Central memory CD8-positive, alpha-beta T cell (primary cell): Measurements from ENCODE around the gene KLRC4.
A peak's percentile ranks its signal among the peaks of the same experiment; 100 is the strongest.

ENCODE experiments used
- ATAC-seq: fragments of 150-1000 bp; cut with Tn5 transposase; replicated peaks from 2 replicates; pipeline ENCODE4 v1.10.0; 2022; ENCODE audit warnings: mild to moderate bottlenecking, moderate FRiP score, moderate number of reproducible peaks; ENCODE audit not compliant: poor library complexity, severe bottlenecking; ENCODE audit errors: extremely low read depth
- DNase-seq, 2 donors: peaks; one replicate each; pipeline ENCODE4 v3.0.0; 2021; ENCODE audit warnings: low spot score in 2 of 2
- H3K27ac Mint-ChIP-seq: one replicate; pipeline ENCODE4 v1.8.0; 2022; ENCODE audit warnings: low read depth, mild to moderate bottlenecking, moderate library complexity, mixed read lengths
- H3K27me3 Mint-ChIP-seq: one replicate; pipeline ENCODE4 v1.8.0; 2022; ENCODE audit warnings: mixed read lengths
- H3K36me3 Mint-ChIP-seq: one replicate; pipeline ENCODE4 v1.8.0; 2022; ENCODE audit warnings: mild to moderate bottlenecking, moderate library complexity, mixed read lengths; ENCODE audit not compliant: insufficient read depth
- H3K4me1 Mint-ChIP-seq: one replicate; pipeline ENCODE4 v1.8.0; 2022; ENCODE audit warnings: mixed read lengths
- H3K4me3 Mint-ChIP-seq: one replicate; pipeline ENCODE4 v1.8.0; 2022; ENCODE audit warnings: mild to moderate bottlenecking, moderate library complexity, mixed read lengths
- H3K9me3 Mint-ChIP-seq: one replicate; pipeline ENCODE4 v1.8.0; 2022; ENCODE audit warnings: mixed read lengths

Gene KLRC4

GRCh38 chr12:10362828-10363657 is 46.5 kb downstream of the KLRC4 start:
- Mint-ChIP-seq H3K36me3 (peaks cover 10% of the 10 kb centered on the region), H3K27me3 (no peaks in the 10 kb centered on the region), H3K9me3 (no peaks in the 10 kb centered on the region), H3K4me3 (no peak overlapping the region), H3K27ac (no peak overlapping the region), H3K4me1 (peaks cover 45% of the 10 kb centered on the region)
- ATAC-seq (no peak), DNase-seq (no peak)

GRCh38 chr12:10362325-10362724 is 47.2 kb downstream of the KLRC4 start:
- Mint-ChIP-seq H3K36me3 (peaks cover 5% of the 10 kb centered on the region), H3K27ac (no peak overlapping the region), H3K4me3 (no peak overlapping the region), H3K4me1 (peaks cover 39% of the 10 kb centered on the region), H3K9me3 (no peaks in the 10 kb centered on the region), H3K27me3 (no peaks in the 10 kb centered on the region)
- DNase-seq (no peak), ATAC-seq (no peak)

GRCh38 chr12:10361622-10362021 is 47.9 kb downstream of the KLRC4 start:
- H3K4me3 Mint-ChIP-seq = no peak overlapping the region

GRCh38 chr12:10361084-10361483 is 48.5 kb downstream of the KLRC4 start:
- peaks cover 3% of the 10 kb centered on the region for H3K36me3 Mint-ChIP-seq
- H3K27me3 Mint-ChIP-seq = no peaks in the 10 kb centered on the region
- no peaks in the 10 kb centered on the region for H3K9me3 Mint-ChIP-seq
- ATAC-seq = no peak
- peaks cover 29% of the 10 kb centered on the region for H3K4me1 Mint-ChIP-seq
- no peak overlapping the region for H3K27ac Mint-ChIP-seq
- no peak overlapping the region for H3K4me3 Mint-ChIP-seq
- no peak for DNase-seq

More at GRCh38 chr12:10361622-10362021, 47.9 kb downstream of the KLRC4 start:
- Mint-ChIP-seq H3K27me3 (no peaks in the 10 kb centered on the region), H3K27ac (no peak overlapping the region), H3K9me3 (no peaks in the 10 kb centered on the region), H3K4me1 (peaks cover 33% of the 10 kb centered on the region), H3K36me3 (peaks cover 2% of the 10 kb centered on the region)
- DNase-seq (no peak), ATAC-seq (no peak)

- Mint-ChIP-seq H3K27ac (peak overlapping the region; percentile 57), H3K9me3 (no peaks in the 10 kb centered on the region), H3K4me1 (peaks cover 29% of the 10 kb centered on the region), H3K27me3 (no peaks in the 10 kb centered on the region), H3K4me3 (no peak overlapping the region), H3K36me3 (peaks cover 6% of the 10 kb centered on the region)
- ATAC-seq = no peak
- no peak for DNase-seq
These were observed 50.6 kb downstream of the KLRC4 start for GRCh38 chr12:10358969-10359368.

- no peak for ATAC-seq
These were observed 51.4 kb downstream of the KLRC4 start for GRCh38 chr12:10358131-10358530.

More at GRCh38 chr12:10358131-10358530, 51.4 kb downstream of the KLRC4 start:
- Mint-ChIP-seq H3K36me3 (peaks cover 6% of the 10 kb centered on the region), H3K9me3 (no peaks in the 10 kb centered on the region), H3K4me1 (peaks cover 29% of the 10 kb centered on the region), H3K4me3 (no peak overlapping the region), H3K27me3 (no peaks in the 10 kb centered on the region), H3K27ac (no peak overlapping the region)
- DNase-seq = no peak
